Transverse colon (tissue), 4 donors: ENCODE measurements around the gene SMARCA2. TPM values are rescaled to one million over a fixed set of nuclear protein-coding genes. Genes with fewer than 3 reads are reported as not detected.

Experiments
- DNase-seq: peaks from one replicate; pipeline ENCODE4 v3.0.0-alpha.2; 2019
- H3K27ac ChIP-seq, 4 donors: fragments of 200-600 bp; sonication (generic); 2 replicates each; pipeline ENCODE4 v1.5.1; 2016 to 2018; ENCODE audit warnings: inconsistent platforms in 4 of 4
- H3K27me3 ChIP-seq: fragments of 200-600 bp; sonication (generic); 2 replicates; pipeline ENCODE4 v1.5.1; 2017; ENCODE audit warnings: inconsistent platforms
- H3K36me3 ChIP-seq, 4 donors: fragments of 200-600 bp; sonication (generic); 2 replicates each; pipeline ENCODE4 v1.5.1; 2017 to 2019; ENCODE audit warnings: inconsistent platforms in 4 of 4
- H3K4me1 ChIP-seq, 4 donors: fragments of 200-600 bp; sonication (generic); 2 replicates each; pipeline ENCODE4 v1.5.1; 2017 to 2020; ENCODE audit warnings: inconsistent platforms in 4 of 4
- H3K4me3 ChIP-seq, 4 donors: fragments of 200-600 bp; sonication (generic); 1 replicate in 1 of 4; 2 replicates in 3 of 4; pipeline versions ENCODE4 v1.5.1 to v1.6.1; 2017 to 2019; ENCODE audit warnings: inconsistent platforms in 4 of 4
- H3K9me3 ChIP-seq, 2 donors: fragments of 200-600 bp; sonication (generic); 2 replicates each; pipeline ENCODE4 v1.5.1; 2017 to 2019; ENCODE audit warnings: inconsistent platforms in 2 of 2
- CTCF ChIP-seq, 5 experiments: fragments of 200-600 bp in 3 of 5; fragments of 450-650 bp in 2 of 5; sonication (generic) in 3 of 5; IDR thresholded peaks; 1 replicate in 2 of 5; 2 replicates in 3 of 5; pipeline ENCODE4 v1.5.1; 2016 to 2017; ENCODE audit warnings: antibody characterized with exemption in 5 of 5, inconsistent platforms in 3 of 5, mild to moderate bottlenecking in 2 of 5, moderate library complexity in 1 of 5
- EP300 ChIP-seq: sonication (generic); formaldehyde crosslinking; IDR thresholded peaks from one replicate; pipeline ENCODE4 v1.6.1; 2017; ENCODE audit warnings: antibody characterized with exemption, low read depth
- POLR2A ChIP-seq: fragments of 450-650 bp; IDR thresholded peaks from one replicate; pipeline ENCODE4 v1.6.1; 2016; ENCODE audit warnings: antibody characterized with exemption, mild to moderate bottlenecking, moderate library complexity
- POLR2AphosphoS5 ChIP-seq, 3 donors: sonication (generic); formaldehyde crosslinking; IDR thresholded peaks; one replicate each; pipeline ENCODE4 v1.6.1; 2016; ENCODE audit warnings: antibody characterized with exemption in 3 of 3
- WGBS, 2 donors: methylation state at CpG; one replicate each; pipeline ENCODE4 v1.1.5; 2018; ENCODE audit warnings: low coverage in 1 of 2; 5-methylcytosine and 5-hydroxymethylcytosine counted together
- in situ Hi-C, 4 donors: fragments of 200-750 bp; cut with MboI; loops; one replicate each; pipeline versions ENCODE4 v1.15.0 to v1.15.1; 2017; ENCODE audit warnings: low sequenced_read_pairs in 3 of 4, low pct_ligation_motif_present in 1 of 4, low pct_unique_long_range_greater_than_20kb in 1 of 4
- intact Hi-C: fragments of 100-400 bp; cut with DNase I; formaldehyde crosslinking; loops from one replicate; pipeline ENCODE4 v1.15.1; 2023; ENCODE audit warnings: low total_unique reads
- total RNA-seq, 4 donors: library from RNA; depleted of rRNA; stranded (reverse); fragments of >200 nt; gene quantifications; one replicate each; pipeline ENCODE4 v1.1.0, GENCODE V29; 2016

The SMARCA2 gene
- total RNA-seq, 4 donors from 2014 or later = 74.8 to 110 (median 92.4) TPM

GRCh38 chr9:2214707-2215106 is 199.6 kb downstream of the SMARCA2 start:
- H3K4me3 ChIP-seq = no peak overlapping the region
- no peak for DNase-seq
- 80 to 86% methylated on average over 5 of the region's 5 CpGs for WGBS, 2 donors
- no peaks in the 10 kb centered on the region for H3K9me3 ChIP-seq
- in situ Hi-C loops (no loop called here), intact Hi-C loops (no loop called here)
- H3K27me3 ChIP-seq = no peaks in the 10 kb centered on the region
- no peaks in the 10 kb centered on the region for H3K4me1 ChIP-seq
- no peaks in the 10 kb centered on the region for H3K36me3 ChIP-seq
- TF ChIP-seq POLR2AphosphoS5 (IDR thresholded peaks at IDR 0.05) = no peak
- TF ChIP-seq EP300 = no peak
- TF ChIP-seq POLR2A = no peak
- no peak for TF ChIP-seq CTCF (IDR thresholded peaks at IDR 0.05)
- no peak overlapping the region for H3K27ac ChIP-seq

- no peak for TF ChIP-seq CTCF (IDR thresholded peaks at IDR 0.05)
- no peak for TF ChIP-seq POLR2AphosphoS5 (IDR thresholded peaks at IDR 0.05)
- TF ChIP-seq EP300 = no peak
Observed at GRCh38 chr9:2215921-2216441, 200.8 kb downstream of the SMARCA2 start.

GRCh38 chr9:2216591-2216990 is 201.4 kb downstream of the SMARCA2 start:
- TF ChIP-seq POLR2A (no peak), CTCF (IDR thresholded peaks at IDR 0.05) (no peak), POLR2AphosphoS5 (IDR thresholded peaks at IDR 0.05) (no peak), EP300 (no peak)
- Histone ChIP-seq H3K36me3 (no peaks in the 10 kb centered on the region), H3K4me3 (no peak overlapping the region), H3K27me3 (no peaks in the 10 kb centered on the region), H3K4me1 (no peaks in the 10 kb centered on the region), H3K27ac (no peak overlapping the region), H3K9me3 (no peaks in the 10 kb centered on the region)
- 56 to 75% methylated on average over 2 of the region's 2 CpGs for WGBS, 2 donors
- in situ Hi-C loops (no loop called here), intact Hi-C loops (no loop called here)
- DNase-seq = no peak

More at GRCh38 chr9:2215921-2216441, 200.8 kb downstream of the SMARCA2 start:
- Histone ChIP-seq H3K27me3 (no peaks in the 10 kb centered on the region), H3K9me3 (no peaks in the 10 kb centered on the region), H3K27ac (no peak overlapping the region), H3K4me3 (no peak overlapping the region), H3K4me1 (no peaks in the 10 kb centered on the region), H3K36me3 (no peaks in the 10 kb centered on the region)
- in situ Hi-C loops (no loop called here), intact Hi-C loops (no loop called here)
- DNase-seq = no peak
- 95 to 96% methylated on average over 8 of the region's 8 CpGs for WGBS, 2 donors

- no peaks in the 10 kb centered on the region for H3K36me3 ChIP-seq
- no peak overlapping the region for H3K4me3 ChIP-seq
- H3K27ac ChIP-seq = no peak overlapping the region
- intact Hi-C loops (no loop called here), in situ Hi-C loops (no loop called here)
- H3K27me3 ChIP-seq = no peaks in the 10 kb centered on the region
- no peak for DNase-seq
- no peak for TF ChIP-seq POLR2AphosphoS5 (IDR thresholded peaks at IDR 0.05)
- TF ChIP-seq CTCF (IDR thresholded peaks at IDR 0.05) = no peak
- no peak for TF ChIP-seq EP300
- no peak for TF ChIP-seq POLR2A
- no peaks in the 10 kb centered on the region for H3K9me3 ChIP-seq
- 84% methylated on average over 3 of the region's 3 CpGs; no CpG with 5 or more reads in 1 of the 2 donors for WGBS, 2 donors
- no peaks in the 10 kb centered on the region for H3K4me1 ChIP-seq
Observed at GRCh38 chr9:2217540-2217939, 202.4 kb downstream of the SMARCA2 start.
